ENCODE data around the gene BARHL2.
A peak's percentile ranks its signal among the peaks of the same experiment; 100 is the strongest.

Gene BARHL2

DNA sequence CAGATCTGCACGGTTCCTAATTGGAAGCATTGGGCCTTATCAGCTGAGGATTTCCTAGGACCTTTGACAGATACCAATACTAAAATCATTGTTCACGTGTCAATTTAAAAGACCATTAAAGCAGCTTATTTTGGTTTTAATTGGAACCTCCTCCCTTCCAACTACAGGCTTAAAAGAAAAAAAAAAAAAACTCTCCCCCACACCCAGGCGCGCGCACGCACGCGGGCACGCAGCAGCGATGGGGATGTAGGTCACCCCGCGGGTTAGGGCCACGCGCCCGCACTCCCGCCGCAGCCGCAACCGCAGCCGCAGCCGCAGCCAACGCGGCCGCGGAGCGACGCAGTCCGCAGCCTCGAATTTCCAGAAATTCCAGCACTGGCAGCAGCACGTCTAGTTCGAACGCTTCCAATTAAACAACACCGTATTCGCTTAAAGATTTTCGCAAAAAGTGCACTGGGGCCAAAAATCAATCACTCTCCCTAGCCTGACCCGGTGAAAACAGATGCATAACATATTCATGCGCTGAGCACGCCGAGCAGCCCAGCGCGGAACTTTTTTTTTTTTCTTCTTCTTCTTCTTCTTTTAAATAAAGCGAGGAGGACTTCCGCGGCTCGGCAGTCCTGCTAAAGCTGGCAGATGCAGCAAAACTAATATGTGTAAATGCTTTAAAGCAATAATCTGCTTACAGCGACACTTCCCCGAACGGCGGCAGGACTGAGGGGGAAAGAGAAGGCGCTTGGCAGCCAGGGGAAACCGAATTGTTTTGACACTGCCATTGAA, 13.3 kb upstream of the BARHL2 start:
- Histone ChIP-seq H3K4me1 (ENCODE audit: insufficient read depth, low read length) (peaks cover 33% of the 10 kb centered on the region; the same call in 1 of the 2 replicates), H3K9me3 (ENCODE audit: insufficient read depth, low read depth, low read length) (no peaks in the 10 kb centered on the region), H3K36me3 (ENCODE audit: insufficient read depth, low read depth, low read length) (no peaks in the 10 kb centered on the region), H3K9ac (ENCODE audit: low read depth, low read length) (no peak overlapping the region), H3K27me3 (ENCODE audit: insufficient read depth, low read length) (peaks cover 100% of the 10 kb centered on the region), H3K4me3 (ENCODE audit: low read length) (peak overlapping the region; percentile 62), H3K27ac (ENCODE audit: low read length) (no peak overlapping the region)

DNA sequence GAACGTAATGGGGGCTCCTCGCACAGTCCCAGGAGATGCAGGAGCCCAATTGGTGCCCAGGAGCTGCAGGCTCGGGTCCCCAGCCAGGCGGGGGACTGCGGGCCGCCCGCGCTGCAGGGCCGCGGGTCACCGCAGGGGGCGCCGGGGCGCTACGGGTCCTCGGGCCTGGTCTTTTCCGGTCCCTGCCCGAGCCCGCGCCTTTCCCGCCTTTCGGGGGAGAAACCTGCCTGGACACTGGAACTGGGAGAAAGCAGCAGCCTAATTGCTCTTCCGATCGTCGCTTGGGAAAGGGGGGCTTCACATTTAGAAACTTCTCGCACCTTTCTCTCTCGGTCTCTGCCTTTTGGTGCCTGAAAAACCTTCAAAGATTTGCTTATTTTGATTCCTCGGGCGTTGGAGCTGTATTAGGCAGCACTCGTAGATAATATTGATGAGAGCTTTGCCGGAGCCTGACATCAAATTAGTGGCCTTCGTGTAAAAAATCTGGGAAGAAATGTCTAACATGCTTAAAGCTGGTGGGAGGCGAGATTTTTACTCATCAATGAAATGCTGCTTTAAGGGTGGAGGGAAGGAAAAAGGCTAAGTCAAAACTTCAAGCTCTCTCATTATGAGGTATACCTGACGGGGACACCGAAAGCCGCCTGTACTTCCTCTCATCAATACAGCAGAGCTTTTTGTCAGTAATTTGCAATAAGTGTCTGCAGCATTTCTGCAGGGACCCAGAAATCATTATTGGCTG, 12.6 kb upstream of the BARHL2 start:
- H3K4me1 ChIP-seq (ENCODE audit: insufficient read depth, low read length) = peaks cover 33% of the 10 kb centered on the region; the same call in 1 of the 2 replicates
- peak overlapping the region; percentile 62 for H3K4me3 ChIP-seq (ENCODE audit: low read length)
- no peak overlapping the region for H3K27ac ChIP-seq (ENCODE audit: low read length)
- peaks cover 100% of the 10 kb centered on the region for H3K27me3 ChIP-seq (ENCODE audit: insufficient read depth, low read length)
- H3K9ac ChIP-seq (ENCODE audit: low read depth, low read length) = 0 out of 2 replicates have a peak overlapping the region, but pooled peaks have one; percentile 16
- H3K9me3 ChIP-seq (ENCODE audit: insufficient read depth, low read depth, low read length) = no peaks in the 10 kb centered on the region
- H3K36me3 ChIP-seq (ENCODE audit: insufficient read depth, low read depth, low read length) = no peaks in the 10 kb centered on the region

DNA sequence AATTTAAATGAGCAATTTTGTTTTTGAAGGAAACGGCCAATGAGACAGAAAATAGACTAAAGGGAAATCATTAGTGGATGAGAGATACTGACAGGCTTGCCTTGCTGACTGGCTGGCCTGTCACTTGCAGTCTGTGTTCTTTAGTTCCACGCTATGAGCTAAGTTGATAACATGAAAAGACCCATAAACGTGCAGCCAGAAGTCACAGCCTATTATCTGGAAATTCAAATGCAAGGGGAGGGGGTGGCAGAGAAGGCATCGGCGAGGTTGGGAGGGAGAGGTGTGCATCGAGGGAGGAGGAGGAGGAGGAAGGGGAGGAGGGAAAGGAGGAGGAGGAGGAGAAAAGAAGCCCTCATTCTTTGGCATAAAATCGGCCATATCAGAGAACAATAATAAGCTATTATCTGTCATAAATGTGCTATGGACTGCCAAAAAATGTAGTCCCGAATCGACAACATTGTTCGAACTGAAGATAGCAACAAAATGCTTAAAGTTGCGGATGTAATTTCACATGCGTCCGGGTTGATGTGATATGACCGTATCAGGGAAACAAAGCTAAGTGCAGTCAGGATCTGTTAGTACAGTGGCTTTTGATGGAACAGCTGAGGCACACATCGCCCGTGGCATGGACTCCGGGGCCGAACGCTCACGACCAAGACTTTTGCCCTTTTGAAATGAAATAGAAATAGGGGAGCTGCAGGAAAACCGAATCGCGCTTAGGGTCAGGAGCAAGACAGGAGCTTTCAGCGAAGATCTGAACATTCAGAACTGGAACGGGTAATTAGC, 11.6 kb upstream of the BARHL2 start:
- peaks cover 100% of the 10 kb centered on the region for H3K27me3 ChIP-seq (ENCODE audit: insufficient read depth, low read length)
- no peak overlapping the region for H3K9ac ChIP-seq (ENCODE audit: low read depth, low read length)
- H3K4me1 ChIP-seq (ENCODE audit: insufficient read depth, low read length) = peaks cover 38% of the 10 kb centered on the region; the same call in 1 of the 2 replicates

DNA sequence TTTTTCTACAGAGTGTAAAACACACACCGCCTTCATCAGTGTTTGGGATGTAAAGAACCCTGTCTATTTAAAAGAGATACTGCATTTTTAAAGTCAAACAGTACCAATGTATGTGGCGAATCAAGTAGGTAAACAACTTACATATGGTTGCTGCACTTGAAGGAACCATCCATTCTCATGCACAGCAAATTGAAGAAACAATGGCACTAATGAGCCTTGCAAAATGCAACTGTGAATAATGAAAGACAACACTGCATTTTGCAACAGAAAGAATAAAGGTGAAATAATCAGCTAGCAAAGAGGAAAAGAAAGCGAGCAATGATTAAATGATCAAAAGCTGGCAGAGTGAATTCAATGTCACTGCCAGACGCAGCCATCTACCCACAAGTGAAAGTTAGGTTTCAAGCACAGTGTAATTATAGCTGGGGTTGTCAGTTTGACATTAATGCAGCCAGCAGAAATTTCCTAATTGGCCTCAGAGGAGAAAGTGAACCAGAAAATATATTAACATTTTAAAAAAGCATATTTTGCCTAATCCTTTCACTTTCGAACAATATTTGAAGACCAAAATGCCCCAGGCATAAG, 10.9 kb upstream of the BARHL2 start:
- H3K27me3 ChIP-seq (ENCODE audit: insufficient read depth, low read length) = peaks cover 100% of the 10 kb centered on the region

More for the DNA sequence above, 11.6 kb upstream of the BARHL2 start:
- Histone ChIP-seq H3K9me3 (ENCODE audit: insufficient read depth, low read depth, low read length) (no peaks in the 10 kb centered on the region), H3K27ac (ENCODE audit: low read length) (no peak overlapping the region), H3K4me3 (ENCODE audit: low read length) (peak overlapping the region; percentile 42), H3K36me3 (ENCODE audit: insufficient read depth, low read depth, low read length) (no peaks in the 10 kb centered on the region)

DNA sequence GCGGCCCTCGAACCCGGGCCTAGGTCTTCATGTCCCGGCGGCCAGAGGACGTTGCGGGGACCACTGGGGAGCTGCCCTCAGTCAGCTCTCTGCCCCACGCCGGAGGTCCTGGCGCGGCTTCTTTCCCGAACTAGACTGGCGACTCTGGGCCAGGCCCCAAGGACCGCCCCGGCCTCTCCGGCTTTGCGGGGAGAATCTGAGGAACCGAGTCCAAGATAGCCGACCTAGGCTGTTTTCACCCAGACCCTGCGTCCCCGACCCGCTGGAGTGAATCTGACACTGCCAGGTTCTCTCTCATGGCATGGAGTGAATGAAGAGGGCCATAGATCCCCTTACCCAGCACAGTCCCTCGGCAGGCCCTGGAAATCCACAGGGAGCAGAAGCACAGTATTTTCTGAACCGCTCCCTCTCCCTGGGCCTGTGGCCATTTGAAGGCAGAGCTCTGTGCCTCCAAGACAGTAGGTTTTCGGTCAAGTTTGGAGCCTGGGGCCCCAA, 9.9 kb upstream of the BARHL2 start:
- peaks cover 38% of the 10 kb centered on the region; the same call in 1 of the 2 replicates for H3K4me1 ChIP-seq (ENCODE audit: insufficient read depth, low read length)
- peaks cover 100% of the 10 kb centered on the region for H3K27me3 ChIP-seq (ENCODE audit: insufficient read depth, low read length)

More for the DNA sequence above, 10.9 kb upstream of the BARHL2 start:
- H3K27ac ChIP-seq (ENCODE audit: low read length) = no peak overlapping the region
- peaks cover 38% of the 10 kb centered on the region; the same call in 1 of the 2 replicates for H3K4me1 ChIP-seq (ENCODE audit: insufficient read depth, low read length)
- 0 out of 2 replicates have a peak overlapping the region, but pooled peaks have one; percentile 2 for H3K4me3 ChIP-seq (ENCODE audit: low read length)
- H3K9me3 ChIP-seq (ENCODE audit: insufficient read depth, low read depth, low read length) = no peaks in the 10 kb centered on the region
- no peak overlapping the region for H3K9ac ChIP-seq (ENCODE audit: low read depth, low read length)
- H3K36me3 ChIP-seq (ENCODE audit: insufficient read depth, low read depth, low read length) = no peaks in the 10 kb centered on the region

DNA sequence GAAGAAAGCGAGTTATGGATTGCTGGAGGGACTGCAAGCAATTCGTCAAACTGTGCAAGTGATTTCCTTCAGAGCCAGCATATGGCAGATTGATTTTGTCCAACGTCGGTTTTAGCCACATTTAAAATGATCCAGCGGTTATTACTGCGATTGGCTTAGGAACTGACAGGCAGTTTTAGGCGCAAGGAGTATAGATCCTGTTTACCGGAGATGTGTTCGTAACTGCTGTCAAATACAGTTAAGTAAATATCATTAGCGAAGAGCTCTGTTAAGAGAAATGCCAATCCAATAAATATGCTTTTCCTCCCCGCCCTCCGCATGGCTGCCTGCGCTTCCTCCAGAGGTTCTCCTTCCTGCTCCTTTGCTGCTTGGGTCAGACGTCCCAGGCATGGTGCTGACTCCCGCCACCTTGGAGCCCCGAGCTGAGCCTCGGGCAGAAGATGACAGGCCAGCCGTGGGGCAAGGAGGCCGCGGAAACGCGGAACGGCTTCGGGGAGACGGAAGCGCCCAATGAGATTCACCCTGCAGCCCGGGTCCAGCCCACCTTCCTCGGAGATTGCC, 9.4 kb upstream of the BARHL2 start:
- H3K9ac ChIP-seq (ENCODE audit: low read depth, low read length) = no peak overlapping the region
- H3K4me3 ChIP-seq (ENCODE audit: low read length) = peak overlapping the region; percentile 45
- no peaks in the 10 kb centered on the region for H3K36me3 ChIP-seq (ENCODE audit: insufficient read depth, low read depth, low read length)
- H3K4me1 ChIP-seq (ENCODE audit: insufficient read depth, low read length) = peaks cover 38% of the 10 kb centered on the region; the same call in 1 of the 2 replicates
- H3K27ac ChIP-seq (ENCODE audit: low read length) = no peak overlapping the region
- no peaks in the 10 kb centered on the region for H3K9me3 ChIP-seq (ENCODE audit: insufficient read depth, low read depth, low read length)
- H3K27me3 ChIP-seq (ENCODE audit: insufficient read depth, low read length) = peaks cover 100% of the 10 kb centered on the region

More for the DNA sequence above, 9.9 kb upstream of the BARHL2 start:
- Histone ChIP-seq H3K9ac (ENCODE audit: low read depth, low read length) (no peak overlapping the region), H3K36me3 (ENCODE audit: insufficient read depth, low read depth, low read length) (no peaks in the 10 kb centered on the region), H3K4me3 (ENCODE audit: low read length) (peak overlapping the region; percentile 45; the same call in 1 of the 2 replicates), H3K27ac (ENCODE audit: low read length) (no peak overlapping the region), H3K9me3 (ENCODE audit: insufficient read depth, low read depth, low read length) (no peaks in the 10 kb centered on the region)

DNA sequence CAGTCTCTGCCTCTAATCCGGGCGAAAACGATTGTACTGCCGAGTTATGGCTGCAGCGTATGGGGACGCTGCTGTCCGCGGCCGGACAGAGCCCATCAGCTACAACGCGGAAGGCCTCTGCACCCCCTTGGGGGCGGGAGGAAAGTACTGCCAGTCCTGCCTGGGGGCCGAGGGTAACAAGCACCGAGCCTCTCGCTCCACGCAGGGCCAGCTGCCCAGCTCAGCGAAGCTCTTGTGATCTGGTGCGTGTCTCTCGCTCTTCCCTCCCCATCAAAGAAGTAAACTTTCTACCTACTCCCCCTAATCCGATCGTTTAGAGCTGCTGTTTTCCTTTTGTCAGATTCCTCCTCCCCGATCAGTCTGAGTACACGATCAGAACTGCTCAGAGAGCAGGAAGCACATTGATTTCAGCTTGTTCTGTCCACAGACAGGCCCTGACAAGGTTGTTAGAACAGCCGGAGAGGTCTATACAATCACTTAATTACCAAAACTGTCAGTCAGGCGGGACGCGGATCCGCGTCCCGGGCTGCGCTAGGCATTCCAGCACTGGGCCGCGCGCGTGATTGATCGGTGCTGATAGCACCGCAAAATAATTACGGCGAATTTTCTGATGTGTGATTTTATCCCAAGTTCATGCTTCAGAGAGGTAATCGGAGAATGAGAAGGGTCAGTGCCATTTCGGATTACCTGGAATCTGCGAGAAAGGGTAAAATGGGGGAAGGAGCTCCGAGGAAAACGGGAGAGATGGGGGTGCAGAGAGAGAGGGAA, 8.7 kb upstream of the BARHL2 start:
- H3K4me1 ChIP-seq (ENCODE audit: insufficient read depth, low read length) = peaks cover 38% of the 10 kb centered on the region; the same call in 1 of the 2 replicates
- H3K27ac ChIP-seq (ENCODE audit: low read length) = no peak overlapping the region
- H3K4me3 ChIP-seq (ENCODE audit: low read length) = peak overlapping the region; percentile 45
- H3K27me3 ChIP-seq (ENCODE audit: insufficient read depth, low read length) = peaks cover 100% of the 10 kb centered on the region
- H3K9me3 ChIP-seq (ENCODE audit: insufficient read depth, low read depth, low read length) = no peaks in the 10 kb centered on the region
- H3K36me3 ChIP-seq (ENCODE audit: insufficient read depth, low read depth, low read length) = no peaks in the 10 kb centered on the region
- H3K9ac ChIP-seq (ENCODE audit: low read depth, low read length) = no peak overlapping the region

DNA sequence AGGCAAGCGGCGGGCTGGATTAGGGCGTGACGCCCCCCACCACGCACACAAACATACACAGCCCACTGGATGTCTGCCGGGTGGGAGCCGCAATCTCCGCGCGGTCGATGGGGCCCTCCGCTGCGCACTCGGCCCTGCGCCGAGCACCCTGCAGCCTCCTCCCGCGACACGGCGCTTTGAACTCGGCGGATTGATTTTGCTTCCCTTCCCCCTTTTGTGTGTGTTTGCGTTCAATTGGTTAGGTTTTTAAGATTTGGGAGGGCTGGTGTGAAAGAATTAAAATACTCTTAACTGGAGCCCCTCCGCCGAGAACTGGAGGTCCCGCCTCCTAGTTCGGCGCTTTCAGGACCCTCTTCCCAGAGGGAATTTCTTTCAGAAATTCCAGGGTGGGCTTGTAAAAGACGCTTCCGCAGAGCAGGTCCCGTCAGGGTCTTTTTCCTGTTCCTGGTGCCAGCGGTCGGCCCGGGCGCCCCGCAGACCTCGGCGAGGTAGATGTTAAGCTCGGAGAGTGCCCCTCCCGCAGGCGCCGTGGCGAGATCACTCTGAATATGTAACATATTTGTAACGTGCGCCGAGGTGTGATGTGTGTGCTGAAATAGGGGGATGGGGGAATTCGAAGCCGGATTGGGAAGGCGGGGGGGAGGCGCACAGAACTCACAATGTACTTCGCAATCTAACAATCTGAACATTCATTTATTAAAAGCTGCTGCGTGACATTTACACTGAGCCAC, 8.0 kb upstream of the BARHL2 start:
- Histone ChIP-seq H3K36me3 (ENCODE audit: insufficient read depth, low read depth, low read length) (no peaks in the 10 kb centered on the region), H3K4me1 (ENCODE audit: insufficient read depth, low read length) (peaks cover 37% of the 10 kb centered on the region; the same call in 1 of the 2 replicates), H3K9ac (ENCODE audit: low read depth, low read length) (no peak overlapping the region), H3K27me3 (ENCODE audit: insufficient read depth, low read length) (peaks cover 100% of the 10 kb centered on the region), H3K9me3 (ENCODE audit: insufficient read depth, low read depth, low read length) (no peaks in the 10 kb centered on the region), H3K4me3 (ENCODE audit: low read length) (peak overlapping the region; percentile 45), H3K27ac (ENCODE audit: low read length) (no peak overlapping the region)

DNA sequence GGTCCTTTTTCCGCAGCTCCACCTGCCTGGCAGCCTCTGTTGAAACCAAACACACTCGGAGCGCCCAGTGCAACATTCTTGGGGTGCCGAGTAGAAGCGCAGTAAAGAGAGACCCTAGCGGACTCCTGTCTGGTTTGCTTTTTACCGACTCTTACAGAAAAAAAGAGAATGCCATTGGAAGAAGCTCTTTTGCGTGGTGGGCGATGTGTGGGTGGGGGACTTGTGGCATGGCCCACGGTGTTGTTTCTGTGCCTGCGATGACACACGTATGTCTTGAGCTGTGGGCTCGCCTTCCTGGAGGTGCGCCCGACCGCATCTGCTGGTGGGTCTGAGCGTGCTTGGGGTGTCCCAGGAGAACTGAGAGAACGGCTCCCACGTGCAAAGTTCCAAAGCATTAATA, 7.3 kb upstream of the BARHL2 start:
- Histone ChIP-seq H3K36me3 (ENCODE audit: insufficient read depth, low read depth, low read length) (no peaks in the 10 kb centered on the region), H3K27ac (ENCODE audit: low read length) (no peak overlapping the region), H3K4me3 (ENCODE audit: low read length) (peak overlapping the region; percentile 45; the same call in 1 of the 2 replicates), H3K27me3 (ENCODE audit: insufficient read depth, low read length) (peaks cover 100% of the 10 kb centered on the region), H3K9ac (ENCODE audit: low read depth, low read length) (no peak overlapping the region), H3K4me1 (ENCODE audit: insufficient read depth, low read length) (peaks cover 33% of the 10 kb centered on the region; the same call in 1 of the 2 replicates), H3K9me3 (ENCODE audit: insufficient read depth, low read depth, low read length) (no peaks in the 10 kb centered on the region)
